Colon (tissue), 2 donors: ENCODE data around the gene PCSK4.
"Not testable (repeated sequence)": the region's sequence is repeated elsewhere in the genome, so short reads cannot be mapped to it uniquely, and the experiment has no call there.

Source experiments
- FAIRE-seq: peaks from 2 replicates; lab custom pipeline; 2012; peaks lifted over from hg19 to GRCh38; lab: Jason Lieb, UNC
- donor health status: control.
- donor health status: control.

Gene PCSK4

GRCh38 chr19:1452802-1453524 is 37.2 kb downstream of the PCSK4 start:
- no peak for FAIRE-seq

DNA sequence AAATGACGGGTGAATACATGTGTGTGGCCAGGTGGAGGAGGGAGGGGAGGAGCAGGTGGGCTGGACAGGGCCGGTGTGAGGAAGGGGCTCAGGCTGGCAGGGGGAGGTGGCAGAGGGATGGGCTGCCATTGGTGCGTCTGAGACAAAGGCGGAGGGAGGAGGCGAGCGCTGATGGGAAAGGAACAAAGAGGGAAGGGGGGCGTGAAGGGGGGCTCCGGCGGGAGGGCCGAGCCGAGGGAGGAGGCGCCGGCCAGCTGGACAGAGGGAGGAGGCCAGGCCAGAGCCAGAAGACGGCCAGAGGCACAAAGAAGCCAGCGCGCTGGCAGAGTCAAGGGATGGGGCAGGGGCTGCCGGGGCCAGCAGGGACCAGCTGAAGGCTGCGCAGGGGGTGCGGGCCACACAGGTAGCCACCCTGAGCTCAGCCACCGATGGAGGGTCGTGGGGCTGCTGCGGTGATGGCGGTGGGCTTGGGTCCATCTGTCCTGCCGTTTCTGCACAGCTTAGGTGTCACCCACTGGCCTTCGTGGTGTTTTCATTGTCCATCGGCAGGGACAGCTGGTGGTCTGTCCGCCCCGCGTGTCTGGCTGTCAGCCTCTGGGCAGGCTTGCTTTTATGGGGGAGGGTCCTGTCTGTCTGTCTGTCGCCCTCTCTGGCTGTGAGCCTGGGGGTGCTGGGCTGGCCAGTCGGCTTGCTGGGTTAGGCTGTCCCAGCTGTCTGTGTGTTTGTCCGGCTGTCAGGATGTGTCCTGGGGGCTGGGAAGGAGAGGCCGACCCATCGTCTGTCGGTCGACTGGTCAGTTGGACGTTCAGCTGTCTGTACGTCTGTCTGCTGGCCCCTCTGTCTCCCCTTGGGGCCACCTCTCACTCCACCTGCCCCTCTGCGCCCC is 38.0 kb downstream of the PCSK4 start:
- no peak for FAIRE-seq

GRCh38 chr19:1450735-1451731 is 39.1 kb downstream of the PCSK4 start:
- no peak for FAIRE-seq

DNA sequence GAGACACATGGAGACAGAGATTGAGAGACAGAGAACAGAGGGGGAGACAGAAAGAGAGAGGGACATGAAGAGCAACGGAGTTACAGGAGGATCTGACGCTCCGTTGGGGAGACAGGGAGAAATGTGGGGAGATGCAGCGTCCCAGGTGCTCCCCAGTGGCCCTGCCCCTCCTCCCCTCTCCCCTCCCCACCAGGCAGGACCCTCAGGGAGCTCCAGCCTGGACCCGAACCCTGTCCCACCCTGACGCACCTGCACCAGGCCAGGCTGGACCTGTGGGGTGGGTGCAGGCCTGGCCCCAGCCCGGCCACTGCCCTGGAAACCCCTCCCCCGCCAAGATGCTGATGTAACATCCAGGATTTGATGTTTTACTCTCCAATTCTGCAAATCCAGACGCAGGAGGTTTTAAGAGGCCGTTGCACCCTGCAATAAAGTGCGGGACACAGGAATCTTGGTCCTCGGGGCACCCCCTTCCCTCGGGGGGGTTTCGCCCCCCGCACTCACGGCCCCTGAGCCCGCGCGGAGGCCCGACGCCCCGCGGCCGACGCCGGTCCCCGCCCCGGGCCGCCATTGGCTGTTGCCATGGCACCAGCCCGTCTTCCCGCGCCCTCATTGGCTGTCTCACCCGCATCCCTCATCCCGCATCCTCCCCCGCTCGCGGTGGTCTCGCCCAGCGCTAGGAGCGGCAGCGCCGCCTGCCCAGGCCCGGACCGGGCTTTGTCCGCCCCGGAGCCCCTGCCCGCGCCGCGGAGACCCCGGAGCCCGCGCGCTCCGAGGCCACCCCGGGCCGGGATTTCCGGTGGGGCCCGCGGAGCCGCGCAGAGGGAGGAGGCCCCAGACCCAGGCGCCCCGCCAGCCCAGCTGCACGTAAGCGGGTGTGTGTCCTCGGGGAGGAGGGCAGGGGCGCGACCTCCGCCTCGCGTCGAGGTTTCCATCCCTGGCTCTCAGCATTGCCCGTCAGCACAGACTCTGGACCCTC is 40.4 kb downstream of the PCSK4 start, which contains the start of gene APC2:
APC2 (plus strand) TSS at position 655 of the 976 bp plus-strand sequence. CDS start 2,881 bp downstream, outside the sequence.
- FAIRE-seq = no peak

- no peak for FAIRE-seq
These were observed 42.2 kb downstream of the PCSK4 start for GRCh38 chr19:1447944-1448343.

DNA sequence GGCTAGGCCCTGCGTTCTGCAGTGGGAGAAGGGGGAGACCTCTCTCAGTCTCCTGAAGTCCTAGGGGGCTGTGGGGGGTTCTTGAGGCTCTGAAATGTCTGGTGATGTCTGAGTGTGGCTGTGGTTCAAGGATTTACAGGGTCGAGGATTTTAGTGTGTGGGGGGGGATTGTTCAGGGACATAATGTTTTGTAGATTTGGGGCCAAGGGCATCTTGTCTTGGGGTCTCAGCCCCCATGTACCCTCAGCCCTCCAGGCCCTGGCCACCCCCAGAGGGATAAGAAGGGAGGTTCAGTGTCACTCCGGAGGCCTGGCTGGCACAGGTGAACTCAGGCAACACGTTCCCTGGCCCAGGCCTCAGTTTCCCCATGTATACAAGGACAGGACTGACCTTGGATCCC is 42.6 kb downstream of the PCSK4 start:
- FAIRE-seq = no peak

GRCh38 chr19:1446713-1447481 is 43.3 kb downstream of the PCSK4 start:
- FAIRE-seq = no peak

DNA sequence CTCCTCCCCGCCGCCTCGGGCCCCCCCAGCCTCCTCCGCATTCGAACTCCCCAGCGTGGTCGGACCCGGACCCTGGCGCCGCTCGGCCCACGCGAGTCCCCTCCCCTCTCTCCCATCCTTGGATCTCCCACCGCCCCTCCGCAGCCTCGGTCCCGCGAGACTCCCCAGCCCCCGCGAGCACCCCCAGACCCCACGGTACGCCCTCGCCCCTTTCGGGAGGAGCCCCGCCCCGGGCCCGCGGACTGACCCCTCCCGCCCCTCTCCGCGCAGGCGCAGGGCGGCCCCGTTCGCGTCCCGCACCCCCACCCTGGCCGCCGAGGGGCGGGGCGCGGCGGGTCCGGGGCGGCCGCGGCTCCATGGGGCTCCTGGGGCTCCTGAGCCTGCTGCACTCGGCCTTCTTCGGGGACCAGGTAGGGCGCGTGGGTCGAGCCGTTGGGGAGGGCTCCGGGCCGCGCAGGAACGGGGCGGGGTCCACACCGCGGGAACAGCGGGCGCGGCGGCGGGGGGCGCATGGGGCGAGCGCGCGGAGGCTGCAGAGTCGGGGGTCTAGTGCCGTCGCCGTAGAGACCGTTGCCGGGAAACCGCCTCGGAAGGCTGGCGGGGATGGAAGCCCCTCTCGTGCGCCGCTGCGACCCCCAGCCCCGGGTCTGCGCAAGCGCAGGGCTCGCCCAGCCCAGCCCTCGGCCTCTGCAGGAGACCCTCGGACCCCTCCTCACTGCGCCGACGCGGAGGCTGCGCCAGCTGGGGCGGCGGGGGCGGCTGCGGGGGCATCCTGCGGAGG is 44.0 kb downstream of the PCSK4 start:
- FAIRE-seq = no peak

GRCh38 chr19:1445185-1445931 is 44.8 kb downstream of the PCSK4 start:
- FAIRE-seq = no peak

GRCh38 chr19:1441677-1442438 is 48.3 kb downstream of the PCSK4 start:
- FAIRE-seq = no peak

DNA sequence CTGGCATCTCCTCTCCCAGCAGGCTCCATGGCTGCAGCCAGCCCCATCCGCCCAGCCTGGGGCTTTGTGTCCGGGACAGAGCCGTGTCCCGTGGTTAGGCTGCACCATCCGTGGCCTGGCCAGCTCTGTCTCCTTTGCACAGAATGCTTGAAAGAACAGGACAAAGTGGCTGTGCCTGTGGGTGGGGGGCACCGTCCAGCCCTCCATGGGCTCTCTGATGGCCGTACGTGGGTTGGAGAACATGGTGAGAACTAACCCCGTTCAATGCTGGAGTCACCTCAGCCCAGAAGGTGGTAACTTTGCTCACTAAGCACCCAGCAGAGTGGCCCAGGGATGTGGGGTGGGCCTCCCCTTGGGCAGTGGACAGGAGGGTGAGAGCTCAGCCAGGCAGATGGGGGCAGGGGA is 49.1 kb downstream of the PCSK4 start:
- FAIRE-seq = no peak

DNA sequence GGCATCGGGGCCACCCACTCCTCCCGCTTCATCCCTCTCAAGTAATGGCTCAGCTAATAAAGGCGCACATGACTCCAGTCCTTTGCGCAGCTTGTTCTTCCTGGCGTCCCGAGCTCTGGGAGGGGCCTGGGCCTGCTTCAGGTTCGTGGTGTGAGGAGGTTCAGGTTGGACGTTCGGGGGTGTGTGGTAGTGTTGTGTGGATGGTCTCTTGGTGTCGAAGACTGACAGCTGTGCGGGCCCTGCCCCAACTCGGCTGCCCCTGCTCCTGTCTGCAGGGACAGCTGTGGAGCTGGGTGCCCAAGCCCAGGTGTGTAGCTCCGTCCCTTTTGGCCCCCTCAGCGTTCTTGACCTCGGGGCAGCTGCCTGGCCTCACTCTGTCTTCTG is 49.7 kb downstream of the PCSK4 start:
- no peak for FAIRE-seq

DNA sequence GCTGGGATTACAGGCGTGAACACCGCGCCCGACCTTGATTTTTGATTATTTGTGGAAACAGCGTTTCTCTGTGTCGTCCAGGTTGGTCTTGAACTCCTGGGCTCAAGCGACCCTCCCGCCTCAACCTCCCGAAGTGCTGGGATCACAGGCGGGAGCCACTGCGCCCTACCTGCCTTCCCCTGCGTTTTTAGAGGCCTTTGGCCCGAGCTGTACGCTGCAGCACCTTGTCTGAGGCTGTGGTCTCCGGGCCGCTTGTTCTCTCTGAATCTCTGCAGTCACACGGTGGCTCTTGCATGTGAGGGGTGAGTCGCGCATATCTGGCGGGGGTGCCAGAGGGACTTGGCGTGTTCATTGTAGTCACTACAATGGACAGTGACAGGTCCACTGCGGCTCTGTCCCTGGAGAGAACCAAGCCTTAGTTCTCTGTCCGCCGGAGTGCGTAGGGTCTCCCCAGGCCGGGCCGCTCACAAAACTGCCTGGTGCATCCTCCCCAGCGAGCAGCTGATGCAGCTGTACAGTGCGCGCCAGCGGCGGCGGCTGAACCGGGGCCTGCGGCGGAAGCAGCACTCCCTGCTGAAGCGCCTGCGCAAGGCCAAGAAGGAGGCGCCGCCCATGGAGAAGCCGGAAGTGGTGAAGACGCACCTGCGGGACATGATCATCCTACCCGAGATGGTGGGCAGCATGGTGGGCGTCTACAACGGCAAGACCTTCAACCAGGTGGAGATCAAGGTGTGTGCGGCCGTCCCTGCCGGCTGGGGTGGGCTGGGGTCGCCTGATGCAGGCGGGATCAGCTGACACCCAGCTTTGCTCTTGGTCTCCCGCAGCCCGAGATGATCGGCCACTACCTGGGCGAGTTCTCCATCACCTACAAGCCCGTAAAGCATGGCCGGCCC is 50.4 kb downstream of the PCSK4 start:
- FAIRE-seq = not testable (repeated sequence)

- FAIRE-seq = no peak
These were observed 51.2 kb downstream of the PCSK4 start for GRCh38 chr19:1438933-1439354.

DNA sequence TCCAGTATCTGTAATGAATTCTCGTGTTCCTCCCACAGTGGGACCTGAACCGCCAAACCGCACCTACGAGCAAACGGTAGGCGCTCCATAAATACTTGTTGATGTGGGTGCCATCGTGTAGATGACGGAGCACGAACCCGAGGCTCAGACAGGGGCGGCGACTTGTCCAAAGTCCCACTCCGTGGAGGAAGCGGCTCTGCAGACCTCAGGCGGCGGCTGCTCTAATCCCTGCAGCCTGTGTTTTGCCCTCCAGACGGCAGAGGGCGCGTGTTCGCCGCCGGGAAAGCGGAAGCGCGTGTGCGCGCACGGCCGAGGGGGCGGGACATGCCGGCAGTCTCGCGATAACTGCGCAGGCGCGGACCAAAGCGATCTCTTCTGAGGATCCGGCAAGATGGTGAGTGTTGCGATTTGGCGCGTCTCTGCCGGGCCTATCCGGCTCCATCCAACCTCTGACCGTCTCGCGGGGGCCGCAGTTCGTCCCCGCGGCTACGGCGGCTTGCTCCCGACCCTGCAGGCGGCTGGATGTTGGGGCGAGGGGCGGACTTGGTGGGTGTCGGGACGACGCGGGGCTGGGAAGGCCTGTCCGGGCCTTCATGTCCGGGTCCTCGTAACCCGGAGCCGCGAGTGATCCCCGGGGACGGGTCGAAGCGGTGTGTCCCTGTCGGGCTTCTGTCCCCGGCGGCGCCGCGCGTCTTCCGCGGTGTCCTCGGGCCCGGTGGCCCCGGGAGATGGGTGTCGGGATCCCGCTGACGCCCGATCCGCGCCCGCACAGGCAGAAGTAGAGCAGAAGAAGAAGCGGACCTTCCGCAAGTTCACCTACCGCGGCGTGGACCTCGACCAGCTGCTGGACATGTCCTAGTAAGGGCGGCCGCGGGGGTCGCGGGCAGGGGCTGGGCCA is 51.9 kb downstream of the PCSK4 start, which contains the start of gene RPS15:
RPS15 (plus strand) TSS at position 362 of the 898 bp plus-strand sequence; CDS start at position 392, 30 bp downstream.
- no peak for FAIRE-seq
